GM12878 (cell line): ENCODE results near the gene OR1S2. TPM values are rescaled to one million over a fixed set of nuclear protein-coding genes. Genes with fewer than 3 reads are reported as not detected.

ENCODE experiments used
- ATAC-seq: fragments of 200-7000 bp; cut with Tn5 transposase; 3 replicates; pipeline ENCODE4 v1.9.1; 2020; ENCODE audit warnings: mild to moderate bottlenecking, moderate library complexity
- BruUV-seq: library from RNA; stranded (reverse); fragments of 400-500 nt; replicated peaks from 2 replicates; lab custom pipeline; 2021; lab: Mats Ljungman, UMichigan
- CTCF ChIA-PET: fragments of 300-600 bp; sonication (Branson Sonifier 250); formaldehyde crosslinking; extraction: SDS; loops from one replicate; lab custom pipeline; 2021; ENCODE audit warnings: inconsistent platforms; lab: Yijun Ruan, JAX
- POLR2A ChIA-PET: fragments of 350-600 bp; formaldehyde crosslinking; extraction: SDS; loops from one replicate; lab custom pipeline; 2021; ENCODE audit warnings: inconsistent platforms; lab: Charles Lee
- RAD21 ChIA-PET: fragments of 300-600 bp; sonication (Branson Sonifier 250); formaldehyde crosslinking; loops from one replicate; lab custom pipeline; 2023; ENCODE audit warnings: antibody characterized with exemption; ENCODE audit not compliant: unreplicated experiment; lab: Charles Lee
- SMC1A ChIA-PET: fragments of 300-600 bp; sonication (Branson Sonifier 250); formaldehyde crosslinking; loops from one replicate; lab custom pipeline; 2023; ENCODE audit not compliant: unreplicated experiment, uncharacterized antibody; lab: Charles Lee
- DNase-seq: peaks from one replicate; pipeline ENCODE4 v3.0.0-alpha.2; 2011; ENCODE audit warnings: low read depth, low spot score
- FAIRE-seq: peaks from 3 replicates; lab custom pipeline; 2011; peaks lifted over from hg19 to GRCh38; lab: Jason Lieb, UNC
- H2AFZ ChIP-seq: 2 replicates; pipeline ENCODE4 v1.6.0; 2011; ENCODE audit warnings: low read depth, low read length, control low read depth; ENCODE audit not compliant: control insufficient read depth
- H3K27ac ChIP-seq: 2 replicates; pipeline ENCODE4 v1.5.1; 2011; ENCODE audit warnings: control low read depth; ENCODE audit not compliant: control insufficient read depth, insufficient read depth
- H3K27me3 ChIP-seq, 2 experiments: replicated peaks in 1 of 2; 2 replicates each; pipeline versions ENCODE4 v1.6.0 to v1.6.1; 2011; ENCODE audit warnings: low read length in 1 of 2; ENCODE audit not compliant: control insufficient read depth in 2 of 2, insufficient read depth in 2 of 2
- H3K36me3 ChIP-seq, 2 experiments: 2 replicates each; pipeline ENCODE4 v1.5.1; 2011; ENCODE audit warnings: low read length in 1 of 2; ENCODE audit not compliant: control insufficient read depth in 2 of 2, insufficient read depth in 2 of 2
- H3K4me1 ChIP-seq: 2 replicates; pipeline ENCODE4 v1.6.1; 2011; ENCODE audit warnings: mild to moderate bottlenecking, low read length, moderate library complexity, mixed read lengths; ENCODE audit not compliant: control insufficient read depth, insufficient read depth
- H3K4me2 ChIP-seq: 2 replicates; pipeline ENCODE4 v1.6.0; 2011; ENCODE audit warnings: control low read depth; ENCODE audit not compliant: control insufficient read depth, insufficient read depth
- H3K4me3 ChIP-seq: fragments of 200-600 bp; sonication (generic); 2 replicates; pipeline ENCODE4 v1.5.1; 2016
- H3K79me2 ChIP-seq: 2 replicates; pipeline ENCODE4 v1.6.0; 2011; ENCODE audit warnings: low read length; ENCODE audit not compliant: control insufficient read depth, insufficient read depth
- H3K9ac ChIP-seq: 2 replicates; pipeline ENCODE4 v1.8.0; 2011; ENCODE audit warnings: low read length, control low read depth, mixed read lengths; ENCODE audit not compliant: control insufficient read depth, insufficient read depth
- H3K9me3 ChIP-seq: replicated peaks from 3 replicates; pipeline ENCODE4 v1.5.1; 2011; ENCODE audit warnings: mild to moderate bottlenecking, low read length; ENCODE audit not compliant: control insufficient read depth, insufficient read depth
- H4K20me1 ChIP-seq: 2 replicates; pipeline ENCODE4 v1.6.0; 2011; ENCODE audit not compliant: control insufficient read depth, insufficient read depth
- ATF2 ChIP-seq: IDR thresholded peaks from 2 replicates; pipeline ENCODE4 v1.6.1; 2012; ENCODE audit warnings: low read length, inconsistent platforms
- BMI1 ChIP-seq: fragments of 450-650 bp; IDR thresholded peaks from 2 replicates; pipeline ENCODE4 v1.6.1; 2016; ENCODE audit warnings: mild to moderate bottlenecking, moderate library complexity, borderline replicate concordance
- CHD2 ChIP-seq: IDR thresholded peaks from 2 replicates; pipeline ENCODE4 v1.6.1; 2011; ENCODE audit warnings: low read depth, low read length, improper control_type of control experiment, borderline replicate concordance
- EZH2 ChIP-seq: IDR thresholded peaks from 2 replicates; pipeline ENCODE4 v1.6.1; 2012; ENCODE audit warnings: low read depth, mild to moderate bottlenecking, control low read depth, inconsistent platforms, low read length, borderline replicate concordance; ENCODE audit not compliant: control insufficient read depth
- MEF2A ChIP-seq: IDR thresholded peaks from 2 replicates; pipeline ENCODE4 v1.6.1; 2011; ENCODE audit warnings: low read depth, mild to moderate bottlenecking, low read length, moderate library complexity; ENCODE audit not compliant: insufficient read depth
- MYB ChIP-seq: fragments of 150-350 bp; IDR thresholded peaks from 2 replicates; pipeline ENCODE4 v1.6.1; 2014; ENCODE audit warnings: mild to moderate bottlenecking, low read depth, low read length, borderline replicate concordance
- POLR2A ChIP-seq: IDR thresholded peaks from 2 replicates; pipeline ENCODE4 v1.6.1; 2011; ENCODE audit warnings: low read depth, mild to moderate bottlenecking, low read length
- SMAD5 ChIP-seq: IDR thresholded peaks from 2 replicates; pipeline ENCODE4 v1.6.1; 2016; ENCODE audit warnings: antibody characterized with exemption, low read depth
- SMC3 ChIP-seq: IDR thresholded peaks from 2 replicates; pipeline ENCODE4 v1.6.1; 2011; ENCODE audit warnings: low read length, improper control_type of control experiment, borderline replicate concordance
- SREBF1 ChIP-seq: IDR thresholded peaks from 2 replicates; pipeline ENCODE4 v1.6.1; 2012; ENCODE audit warnings: mild to moderate bottlenecking, low read length
- TBL1XR1 ChIP-seq: IDR thresholded peaks from 2 replicates; pipeline ENCODE4 v1.6.1; 2012; ENCODE audit warnings: low read depth, low read length, improper control_type of control experiment
- ZBTB33 ChIP-seq: fragments of 450-650 bp; IDR thresholded peaks from 2 replicates; pipeline ENCODE4 v1.6.1; 2017; ENCODE audit warnings: mild to moderate bottlenecking
- WGBS: methylation state at CpG from one replicate; pipeline ENCODE4 v1.1.6; 2016; ENCODE audit warnings: low lambda C conversion rate; ENCODE audit not compliant: insufficient replicate concordance, insufficient coverage; ENCODE audit errors: missing lambda C conversion rate; 5-methylcytosine and 5-hydroxymethylcytosine counted together
- in situ Hi-C: fragments of 300-500 bp; cut with MboI; formaldehyde crosslinking; loops from 9 replicates; pipeline ENCODE4 v1.14.3; 2018; ENCODE audit warnings: mixed read lengths
- intact Hi-C: fragments of 100-400 bp; cut with micrococcal nuclease; formaldehyde crosslinking; loops from one replicate; pipeline ENCODE4 v1.14.2; 2022; ENCODE audit not compliant: unreplicated experiment
- polyA plus RNA-seq, 11 experiments: library from polyadenylated mRNA; depleted of rRNA in 4 of 11; unstranded in 6 of 11; stranded (reverse) in 5 of 11; fragments of >200 nt; fragmentation: Nextera tagmentation in 4 of 11; fragmentation: Illumina TruSeq in 1 of 11; extraction: Ambion mirVana in 4 of 11; extraction: Trizol in 1 of 11; gene quantifications; 1 replicate in 1 of 11; 2 replicates in 10 of 11; pipeline versions ENCODE4 v1.2.1 to v1.2.3, GENCODE V29; 2011 to 2016; ENCODE audit warnings: inconsistent platforms in 2 of 11, missing spikeins in 2 of 11, low read depth in 1 of 11
- total RNA-seq, 4 experiments: library from RNA; depleted of rRNA in 3 of 4; stranded (reverse); fragments of >200 nt in 3 of 4; fragmentation: Illumina TruSeq in 1 of 4; extraction: Trizol in 1 of 4; gene quantifications; 2 replicates each; pipeline versions ENCODE4 v1.2.1 to v1.2.3, GENCODE V29; 2013 to 2021
- TF ChIP-seq, protein P1 (sequence below): IDR thresholded peaks from 2 replicates; pipeline ENCODE4 v1.6.1; 2011; ENCODE audit warnings: borderline replicate concordance, low read depth, mild to moderate bottlenecking, moderate library complexity, low read length; ENCODE audit not compliant: insufficient read depth, poor library complexity, severe bottlenecking
- TF ChIP-seq, protein P2 (sequence below): fragments of 450-650 bp; IDR thresholded peaks from 2 replicates; pipeline ENCODE4 v1.6.1; 2017; ENCODE audit warnings: mild to moderate bottlenecking, moderate library complexity

The OR1S2 gene
- total and polyA plus RNA-seq, 10 of the 15 experiments (the other 5 are each of a cell fraction or from before 2014, with no cell fraction given), result not detected

- DNase-seq (no peak), FAIRE-seq (no peak), ATAC-seq (no peak)
- Histone ChIP-seq H3K4me3 (no peak overlapping the region), H3K79me2 (no peaks in the 10 kb centered on the region), H3K9ac (no peak overlapping the region), H4K20me1 (no peaks in the 10 kb centered on the region), H3K36me3 (no peaks in the 10 kb centered on the region), H3K4me1 (no peaks in the 10 kb centered on the region), H2AFZ (no peak overlapping the region), H3K27ac (no peak overlapping the region), H3K27me3 (no peaks in the 10 kb centered on the region; a peak in 1 of 4 replicates), H3K9me3 (no peaks in the 10 kb centered on the region), H3K4me2 (no peak overlapping the region)
- CTCF ChIA-PET, result no interaction called here
- POLR2A ChIA-PET, result no interaction called here
- SMC1A ChIA-PET, result no interaction called here
- RAD21 ChIA-PET, result no interaction called here
- 20% methylated on average over 4 of the region's 4 CpGs for WGBS
- no TSS peak for BruUV-seq
- intact Hi-C loops, result no loop called here
- in situ Hi-C loops, result no loop called here
- TF ChIP-seq, protein P1, sequence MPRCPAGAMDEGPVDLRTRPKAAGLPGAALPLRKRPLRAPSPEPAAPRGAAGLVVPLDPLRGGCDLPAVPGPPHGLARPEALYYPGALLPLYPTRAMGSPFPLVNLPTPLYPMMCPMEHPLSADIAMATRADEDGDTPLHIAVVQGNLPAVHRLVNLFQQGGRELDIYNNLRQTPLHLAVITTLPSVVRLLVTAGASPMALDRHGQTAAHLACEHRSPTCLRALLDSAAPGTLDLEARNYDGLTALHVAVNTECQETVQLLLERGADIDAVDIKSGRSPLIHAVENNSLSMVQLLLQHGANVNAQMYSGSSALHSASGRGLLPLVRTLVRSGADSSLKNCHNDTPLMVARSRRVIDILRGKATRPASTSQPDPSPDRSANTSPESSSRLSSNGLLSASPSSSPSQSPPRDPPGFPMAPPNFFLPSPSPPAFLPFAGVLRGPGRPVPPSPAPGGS, result no peak
- no peak for TF ChIP-seq POLR2A
- no peak for TF ChIP-seq ZBTB33
- TF ChIP-seq MYB, result no peak
- TF ChIP-seq SMC3, result no peak
- TF ChIP-seq CHD2, result no peak
- TF ChIP-seq MEF2A, result no peak
- no peak for TF ChIP-seq SMAD5
- TF ChIP-seq ATF2, result no peak
- TF ChIP-seq BMI1, result no peak
- TF ChIP-seq, protein P2, sequence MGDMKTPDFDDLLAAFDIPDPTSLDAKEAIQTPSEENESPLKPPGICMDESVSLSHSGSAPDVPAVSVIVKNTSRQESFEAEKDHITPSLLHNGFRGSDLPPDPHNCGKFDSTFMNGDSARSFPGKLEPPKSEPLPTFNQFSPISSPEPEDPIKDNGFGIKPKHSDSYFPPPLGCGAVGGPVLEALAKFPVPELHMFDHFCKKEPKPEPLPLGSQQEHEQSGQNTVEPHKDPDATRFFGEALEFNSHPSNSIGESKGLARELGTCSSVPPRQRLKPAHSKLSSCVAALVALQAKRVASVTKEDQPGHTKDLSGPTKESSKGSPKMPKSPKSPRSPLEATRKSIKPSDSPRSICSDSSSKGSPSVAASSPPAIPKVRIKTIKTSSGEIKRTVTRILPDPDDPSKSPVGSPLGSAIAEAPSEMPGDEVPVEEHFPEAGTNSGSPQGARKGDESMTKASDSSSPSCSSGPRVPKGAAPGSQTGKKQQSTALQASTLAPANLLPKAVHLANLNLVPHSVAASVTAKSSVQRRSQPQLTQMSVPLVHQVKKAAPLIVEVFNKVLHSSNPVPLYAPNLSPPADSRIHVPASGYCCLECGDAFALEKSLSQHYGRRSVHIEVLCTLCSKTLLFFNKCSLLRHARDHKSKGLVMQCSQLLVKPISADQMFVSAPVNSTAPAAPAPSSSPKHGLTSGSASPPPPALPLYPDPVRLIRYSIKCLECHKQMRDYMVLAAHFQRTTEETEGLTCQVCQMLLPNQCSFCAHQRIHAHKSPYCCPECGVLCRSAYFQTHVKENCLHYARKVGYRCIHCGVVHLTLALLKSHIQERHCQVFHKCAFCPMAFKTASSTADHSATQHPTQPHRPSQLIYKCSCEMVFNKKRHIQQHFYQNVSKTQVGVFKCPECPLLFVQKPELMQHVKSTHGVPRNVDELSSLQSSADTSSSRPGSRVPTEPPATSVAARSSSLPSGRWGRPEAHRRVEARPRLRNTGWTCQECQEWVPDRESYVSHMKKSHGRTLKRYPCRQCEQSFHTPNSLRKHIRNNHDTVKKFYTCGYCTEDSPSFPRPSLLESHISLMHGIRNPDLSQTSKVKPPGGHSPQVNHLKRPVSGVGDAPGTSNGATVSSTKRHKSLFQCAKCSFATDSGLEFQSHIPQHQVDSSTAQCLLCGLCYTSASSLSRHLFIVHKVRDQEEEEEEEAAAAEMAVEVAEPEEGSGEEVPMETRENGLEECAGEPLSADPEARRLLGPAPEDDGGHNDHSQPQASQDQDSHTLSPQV, result no peak
- no peak for TF ChIP-seq SREBF1
- no peak for TF ChIP-seq EZH2
- no peak for TF ChIP-seq TBL1XR1
Observed at GRCh38 chr11:58164389-58164788, 39.6 kb downstream of the OR1S2 start.
